Tibial nerve (tissue), 4 donors: ENCODE measurements around the gene EFCAB6.

Source experiments
- EP300 ChIP-seq, 2 donors: sonication (generic); formaldehyde crosslinking; IDR thresholded peaks; one replicate each; pipeline ENCODE4 v1.6.1; 2017; ENCODE audit warnings: antibody characterized with exemption in 2 of 2, mild to moderate bottlenecking in 1 of 2
- POLR2A ChIP-seq, 2 donors: fragments of 450-650 bp; IDR thresholded peaks; one replicate each; pipeline ENCODE4 v1.6.1; 2017; ENCODE audit warnings: antibody characterized with exemption in 2 of 2, mild to moderate bottlenecking in 2 of 2, moderate library complexity in 2 of 2
- TF ChIP-seq, protein P1 (sequence below), 5 experiments: fragments of 200-600 bp in 3 of 5; fragments of 450-650 bp in 2 of 5; sonication (generic) in 3 of 5; IDR thresholded peaks; one replicate each; pipeline ENCODE4 v1.5.1; 2016 to 2019; ENCODE audit warnings: antibody characterized with exemption in 5 of 5, mild to moderate bottlenecking in 3 of 5, moderate library complexity in 2 of 5

DNA sequence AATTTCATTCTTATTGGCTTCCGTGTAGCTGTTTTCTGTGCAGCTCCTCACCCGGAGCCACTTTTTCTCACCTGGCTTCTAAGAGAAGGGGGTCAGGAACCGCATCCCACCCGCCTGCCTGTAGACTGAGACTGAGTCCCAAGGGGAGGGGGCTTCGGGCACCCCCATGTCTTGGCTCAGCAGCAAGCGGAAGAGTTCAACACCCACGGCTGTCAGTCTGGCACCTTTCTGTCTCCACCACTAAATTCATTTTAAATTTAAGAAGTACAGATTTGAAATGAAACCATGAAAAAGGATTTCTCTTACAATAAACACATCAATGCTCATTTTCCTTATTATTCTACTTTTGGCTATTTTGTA is 66.7 kb downstream of the EFCAB6 start:
- TF ChIP-seq, protein P1, sequence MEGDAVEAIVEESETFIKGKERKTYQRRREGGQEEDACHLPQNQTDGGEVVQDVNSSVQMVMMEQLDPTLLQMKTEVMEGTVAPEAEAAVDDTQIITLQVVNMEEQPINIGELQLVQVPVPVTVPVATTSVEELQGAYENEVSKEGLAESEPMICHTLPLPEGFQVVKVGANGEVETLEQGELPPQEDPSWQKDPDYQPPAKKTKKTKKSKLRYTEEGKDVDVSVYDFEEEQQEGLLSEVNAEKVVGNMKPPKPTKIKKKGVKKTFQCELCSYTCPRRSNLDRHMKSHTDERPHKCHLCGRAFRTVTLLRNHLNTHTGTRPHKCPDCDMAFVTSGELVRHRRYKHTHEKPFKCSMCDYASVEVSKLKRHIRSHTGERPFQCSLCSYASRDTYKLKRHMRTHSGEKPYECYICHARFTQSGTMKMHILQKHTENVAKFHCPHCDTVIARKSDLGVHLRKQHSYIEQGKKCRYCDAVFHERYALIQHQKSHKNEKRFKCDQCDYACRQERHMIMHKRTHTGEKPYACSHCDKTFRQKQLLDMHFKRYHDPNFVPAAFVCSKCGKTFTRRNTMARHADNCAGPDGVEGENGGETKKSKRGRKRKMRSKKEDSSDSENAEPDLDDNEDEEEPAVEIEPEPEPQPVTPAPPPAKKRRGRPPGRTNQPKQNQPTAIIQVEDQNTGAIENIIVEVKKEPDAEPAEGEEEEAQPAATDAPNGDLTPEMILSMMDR (IDR thresholded peaks at IDR 0.05): no peak
- TF ChIP-seq EP300 (IDR thresholded peaks at IDR 0.05) (no peak), POLR2A (IDR thresholded peaks at IDR 0.05) (no peak)
